Choroid plexus epithelial cell (primary cell): ENCODE data around the gene DENND2A.

Experiments used
- DNase-seq: peaks from one replicate; pipeline ENCODE4 v3.0.0-alpha.2; 2010; ENCODE audit warnings: low read depth
- H3K4me3 ChIP-seq: 2 replicates; pipeline ENCODE4 v1.5.1; 2011; ENCODE audit warnings: low read depth, mild to moderate bottlenecking, control low read depth, low read length, moderate library complexity
- TF ChIP-seq, protein P1 (sequence below): conservative IDR thresholded peaks from 2 replicates; pipeline ENCODE4 v1.5.1; 2011; ENCODE audit warnings: low read depth, mild to moderate bottlenecking, control low read depth, inconsistent platforms, low read length, moderate library complexity

Gene DENND2A

DNA sequence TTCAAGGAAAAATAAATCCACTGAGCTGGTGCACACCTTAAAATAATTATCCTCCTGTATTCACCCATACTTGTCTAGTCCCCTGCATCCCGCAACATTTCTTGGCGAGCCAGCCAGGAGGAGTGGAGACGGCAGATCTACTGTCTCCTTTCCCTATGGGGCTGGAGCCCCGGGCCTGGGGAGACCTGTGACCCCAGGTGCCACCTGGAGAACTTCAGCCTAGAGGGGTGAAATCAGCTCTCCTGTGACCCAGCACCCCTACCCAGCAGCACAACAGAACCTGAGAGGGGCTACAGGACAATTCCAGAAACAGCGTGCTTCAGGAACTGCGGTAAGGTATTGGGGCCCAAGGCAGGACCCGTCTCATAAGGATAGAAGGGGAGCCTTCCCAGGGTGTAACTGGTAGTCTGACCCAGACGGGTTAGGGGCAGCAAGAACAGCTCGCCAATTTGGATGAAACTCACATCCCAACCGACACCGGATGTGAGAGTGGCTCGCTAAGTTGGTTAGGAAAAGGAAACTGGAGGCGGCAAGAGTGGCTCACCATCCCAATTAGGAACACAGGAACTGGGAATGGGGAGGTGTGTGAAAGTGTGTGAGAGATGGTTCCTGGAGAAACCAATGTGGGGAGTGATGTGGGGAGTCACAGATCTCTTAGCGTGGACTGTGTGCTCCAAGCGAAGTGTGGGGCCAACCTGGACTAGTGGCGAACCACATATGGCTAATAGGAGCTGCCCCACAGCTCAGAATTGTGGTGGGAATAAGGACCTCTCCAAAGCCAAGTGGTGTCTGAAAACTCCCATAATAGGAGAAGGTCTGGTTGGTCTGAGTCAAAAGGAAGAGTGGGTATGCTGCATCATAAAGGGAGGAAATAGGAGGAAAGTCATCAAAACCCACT is 15.1 kb upstream of the DENND2A start:
- H3K4me3 ChIP-seq: no peak overlapping the region
- TF ChIP-seq, protein P1, sequence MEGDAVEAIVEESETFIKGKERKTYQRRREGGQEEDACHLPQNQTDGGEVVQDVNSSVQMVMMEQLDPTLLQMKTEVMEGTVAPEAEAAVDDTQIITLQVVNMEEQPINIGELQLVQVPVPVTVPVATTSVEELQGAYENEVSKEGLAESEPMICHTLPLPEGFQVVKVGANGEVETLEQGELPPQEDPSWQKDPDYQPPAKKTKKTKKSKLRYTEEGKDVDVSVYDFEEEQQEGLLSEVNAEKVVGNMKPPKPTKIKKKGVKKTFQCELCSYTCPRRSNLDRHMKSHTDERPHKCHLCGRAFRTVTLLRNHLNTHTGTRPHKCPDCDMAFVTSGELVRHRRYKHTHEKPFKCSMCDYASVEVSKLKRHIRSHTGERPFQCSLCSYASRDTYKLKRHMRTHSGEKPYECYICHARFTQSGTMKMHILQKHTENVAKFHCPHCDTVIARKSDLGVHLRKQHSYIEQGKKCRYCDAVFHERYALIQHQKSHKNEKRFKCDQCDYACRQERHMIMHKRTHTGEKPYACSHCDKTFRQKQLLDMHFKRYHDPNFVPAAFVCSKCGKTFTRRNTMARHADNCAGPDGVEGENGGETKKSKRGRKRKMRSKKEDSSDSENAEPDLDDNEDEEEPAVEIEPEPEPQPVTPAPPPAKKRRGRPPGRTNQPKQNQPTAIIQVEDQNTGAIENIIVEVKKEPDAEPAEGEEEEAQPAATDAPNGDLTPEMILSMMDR: no peak
- DNase-seq: no peak

GRCh38 chr7:140654661-140655060 is 14.0 kb upstream of the DENND2A start:
- TF ChIP-seq, protein P1: no peak
- no peak for DNase-seq
- H3K4me3 ChIP-seq: no peak overlapping the region

- DNase-seq: no peak
- TF ChIP-seq, protein P1: no peak
- no peak overlapping the region for H3K4me3 ChIP-seq
These were observed 13.4 kb upstream of the DENND2A start for GRCh38 chr7:140654109-140654387.

DNA sequence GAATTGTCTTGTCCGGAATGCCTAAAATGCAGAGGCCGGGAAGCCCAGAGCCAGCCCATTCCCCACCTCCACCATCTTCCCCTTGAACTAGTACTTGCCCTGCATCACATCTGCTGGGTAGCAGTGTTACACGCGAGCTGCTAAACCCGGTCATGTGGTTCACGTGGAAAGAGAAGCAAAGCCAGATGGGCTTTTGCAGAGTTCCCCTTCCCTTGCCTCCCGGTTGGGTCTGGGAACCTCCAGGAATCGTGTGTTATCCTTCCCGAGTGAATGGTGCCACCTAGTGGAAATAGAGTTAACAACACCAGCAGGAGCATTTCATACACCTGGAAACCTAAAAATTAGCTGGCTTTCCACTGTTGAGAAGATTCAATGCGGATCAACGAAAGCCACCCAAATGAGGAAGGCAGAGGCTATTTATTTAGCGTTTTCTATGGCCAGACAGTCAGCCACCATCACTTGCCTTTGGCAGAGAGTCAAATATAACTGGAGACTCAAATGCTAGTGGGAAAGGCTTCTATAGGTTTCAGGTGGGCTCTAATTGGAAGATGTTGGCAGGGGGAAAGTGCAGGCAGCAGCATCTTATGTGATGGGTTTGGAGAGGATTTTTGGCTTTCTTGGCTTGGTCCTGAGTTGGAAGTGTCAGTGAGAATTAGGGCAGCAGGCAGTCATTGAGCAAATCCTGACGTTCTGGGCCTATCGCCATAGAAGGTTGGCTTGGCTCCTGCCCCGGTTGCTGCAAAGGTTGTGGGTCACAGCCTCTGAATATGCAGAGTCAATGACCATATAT is 12.9 kb upstream of the DENND2A start:
- TF ChIP-seq, protein P1: peak; percentile 87
- H3K4me3 ChIP-seq: no peak overlapping the region
- DNase-seq: peak; percentile 88

- no peak overlapping the region for H3K4me3 ChIP-seq
- TF ChIP-seq, protein P1: no peak
- DNase-seq: no peak
These were observed 9.8 kb upstream of the DENND2A start for GRCh38 chr7:140650367-140650766.

GRCh38 chr7:140649556-140650205 is 9.1 kb upstream of the DENND2A start:
- TF ChIP-seq, protein P1: no peak
- no peak overlapping the region for H3K4me3 ChIP-seq
- DNase-seq: peak; percentile 73
